Bronchial epithelial cell (primary cell): ENCODE results near the gene MLXIPL. TPM values are rescaled to one million over a fixed set of nuclear protein-coding genes. Genes with fewer than 3 reads are reported as not detected.
"Not testable (repeated sequence)": the region's sequence is repeated elsewhere in the genome, so short reads cannot be mapped to it uniquely, and the experiment has no call there.

ENCODE experiments used
- DNase-seq: peaks from one replicate; pipeline ENCODE4 v3.0.0-alpha.2; 2010; ENCODE audit warnings: low read depth
- FAIRE-seq: peaks from 2 replicates; lab custom pipeline; 2011; peaks lifted over from hg19 to GRCh38; lab: Jason Lieb, UNC
- H3K27me3 ChIP-seq: 2 replicates; pipeline ENCODE4 v1.5.1; 2011; ENCODE audit warnings: low read length; ENCODE audit not compliant: control insufficient read depth, insufficient read depth
- H3K36me3 ChIP-seq: 2 replicates; pipeline ENCODE4 v1.5.1; 2011; ENCODE audit warnings: low read length; ENCODE audit not compliant: control insufficient read depth, insufficient read depth
- H3K4me3 ChIP-seq: 2 replicates; pipeline ENCODE4 v1.5.1; 2011; ENCODE audit warnings: mild to moderate bottlenecking, low read depth, low read length, control low read depth
- CTCF ChIP-seq: IDR thresholded peaks from 2 replicates; pipeline ENCODE4 v1.5.1; 2011; ENCODE audit warnings: mild to moderate bottlenecking, moderate library complexity, low read length, control low read depth, inconsistent platforms; ENCODE audit not compliant: insufficient read depth, severe bottlenecking
- total RNA-seq: library from RNA; depleted of rRNA; stranded (reverse); fragments of >200 nt; gene quantifications from 2 replicates; pipeline ENCODE4 v1.2.1, GENCODE V29; 2014

The MLXIPL gene
- total RNA-seq, 1 donor from 2014 or later = not detected

GRCh38 chr7:73625276-73625675, 954 bp upstream of the MLXIPL start:
- Histone ChIP-seq H3K4me3 (no peak overlapping the region), H3K36me3 (no peaks in the 10 kb centered on the region), H3K27me3 (peaks cover 28% of the 10 kb centered on the region)
- no peak for DNase-seq
- FAIRE-seq = no peak
- no peak for TF ChIP-seq CTCF

- TF ChIP-seq CTCF = no peak
- no peak overlapping the region for H3K4me3 ChIP-seq
- H3K27me3 ChIP-seq = peaks cover 28% of the 10 kb centered on the region
- DNase-seq = no peak
- H3K36me3 ChIP-seq = no peaks in the 10 kb centered on the region
- FAIRE-seq = no peak
Observed at GRCh38 chr7:73624669-73625001, 313 bp upstream of the MLXIPL start.

GRCh38 chr7:73622909-73623797, 1.2 kb downstream of the MLXIPL start:
- Histone ChIP-seq H3K4me3 (no peak overlapping the region), H3K27me3 (peaks cover 22% of the 10 kb centered on the region), H3K36me3 (no peaks in the 10 kb centered on the region)
- DNase-seq (no peak), FAIRE-seq (no peak)
- TF ChIP-seq CTCF = no peak

GRCh38 chr7:73622527-73622908, 1.8 kb downstream of the MLXIPL start:
- no peak for TF ChIP-seq CTCF
- H3K36me3 ChIP-seq = no peaks in the 10 kb centered on the region
- no peak overlapping the region for H3K4me3 ChIP-seq
- DNase-seq (no peak), FAIRE-seq (no peak)
- H3K27me3 ChIP-seq = peaks cover 17% of the 10 kb centered on the region

GRCh38 chr7:73621168-73622063, 2.9 kb downstream of the MLXIPL start:
- FAIRE-seq (no peak), DNase-seq (no peak)
- Histone ChIP-seq H3K36me3 (no peaks in the 10 kb centered on the region), H3K27me3 (peaks cover 17% of the 10 kb centered on the region), H3K4me3 (no peak overlapping the region)
- TF ChIP-seq CTCF = no peak

GRCh38 chr7:73619394-73619793, 4.9 kb downstream of the MLXIPL start:
- not testable (repeated sequence) for H3K4me3 ChIP-seq, FAIRE-seq, H3K36me3 ChIP-seq, DNase-seq
- H3K27me3 ChIP-seq = peaks cover 17% of the 10 kb centered on the region
